OCI-LY7 (cell line): ENCODE data around the gene ADGRD2. TPM values are rescaled to one million over a fixed set of nuclear protein-coding genes. Genes with fewer than 3 reads are reported as not detected.

Source experiments
- Bru-seq: library from RNA; stranded (reverse); fragments of 400-500 nt; gene quantifications from one replicate; lab custom pipeline; 2021; lab: Mats Ljungman, UMichigan
- BruChase-seq, 2 experiments: library from RNA; stranded (reverse); fragments of 400-500 nt; gene quantifications; one replicate each; lab custom pipeline; 2021; lab: Mats Ljungman, UMichigan
- BruUV-seq: library from RNA; stranded (reverse); fragments of 400-500 nt; replicated peaks from 2 replicates; lab custom pipeline; 2021; lab: Mats Ljungman, UMichigan
- CTCF ChIA-PET: fragments of 300-600 bp; sonication (Branson Sonifier 250); formaldehyde crosslinking; loops from one replicate; lab custom pipeline; 2022; ENCODE audit warnings: antibody characterized with exemption; ENCODE audit not compliant: unreplicated experiment; lab: Charles Lee
- POLR2A ChIA-PET: fragments of 300-600 bp; sonication (Branson Sonifier 250); formaldehyde crosslinking; loops from one replicate; lab custom pipeline; 2022; ENCODE audit warnings: antibody characterized with exemption; lab: Charles Lee
- DNase-seq: peaks from one replicate; pipeline ENCODE4 v3.0.0-alpha.2; 2015; ENCODE audit warnings: low spot score
- H2AFZ ChIP-seq: fragments of 200-600 bp; sonication (generic), shearing (Covaris generic); 2 replicates; pipeline ENCODE4 v1.6.1; 2014; ENCODE audit warnings: mild to moderate bottlenecking, antibody characterized with exemption, low read length, moderate library complexity
- H3K27ac ChIP-seq: fragments of 200-600 bp; sonication (generic); 2 replicates; pipeline ENCODE4 v1.5.1; 2014; ENCODE audit warnings: mixed run types, low read depth, mild to moderate bottlenecking, moderate library complexity, low read length, inconsistent platforms; ENCODE audit not compliant: poor library complexity, severe bottlenecking
- H3K36me3 ChIP-seq: fragments of 200-600 bp; sonication (generic); 2 replicates; pipeline ENCODE4 v1.6.1; 2014; ENCODE audit warnings: mild to moderate bottlenecking, antibody characterized with exemption, low read length, moderate library complexity, mixed read lengths; ENCODE audit not compliant: insufficient read depth
- H3K4me1 ChIP-seq: fragments of 200-600 bp; sonication (generic); 2 replicates; pipeline ENCODE4 v1.5.1; 2014; ENCODE audit warnings: mild to moderate bottlenecking, low read length; ENCODE audit not compliant: insufficient read depth, poor library complexity, severe bottlenecking
- H3K4me2 ChIP-seq: fragments of 200-600 bp; sonication (generic); 2 replicates; pipeline ENCODE4 v1.6.1; 2014; ENCODE audit warnings: mild to moderate bottlenecking, low read length
- H3K4me3 ChIP-seq: fragments of 200-600 bp; sonication (generic); 2 replicates; pipeline ENCODE4 v1.5.1; 2014; ENCODE audit warnings: mild to moderate bottlenecking, low read depth, low read length; ENCODE audit not compliant: poor library complexity, severe bottlenecking
- H3K79me2 ChIP-seq: fragments of 200-600 bp; sonication (generic); 2 replicates; pipeline ENCODE4 v1.6.1; 2016; ENCODE audit warnings: low read depth, mild to moderate bottlenecking, low read length, moderate library complexity, mixed read lengths; ENCODE audit not compliant: insufficient read depth
- H3K9me2 ChIP-seq: fragments of 200-600 bp; sonication (generic); 2 replicates; pipeline ENCODE4 v1.6.1; 2016; ENCODE audit warnings: mild to moderate bottlenecking, low read length, mixed read lengths; ENCODE audit not compliant: insufficient read depth
- H3K9me3 ChIP-seq: fragments of 200-600 bp; sonication (generic); 2 replicates; pipeline ENCODE4 v1.6.1; 2014; ENCODE audit warnings: mild to moderate bottlenecking, mixed run types, low read length, mixed read lengths
- H4K20me1 ChIP-seq: fragments of 200-600 bp; sonication (generic); 2 replicates; pipeline ENCODE4 v1.6.1; 2014; ENCODE audit warnings: mild to moderate bottlenecking, antibody characterized with exemption, low read length, moderate library complexity, mixed read lengths; ENCODE audit not compliant: insufficient read depth
- CTCF ChIP-seq: fragments of 200-600 bp; sonication (generic); conservative IDR thresholded peaks from 2 replicates; pipeline ENCODE4 v1.5.1; 2014; ENCODE audit warnings: mild to moderate bottlenecking, antibody characterized with exemption, low read length, moderate library complexity, mixed read lengths
- EZH2phosphoT487 ChIP-seq: fragments of 200-600 bp; sonication (generic); IDR thresholded peaks from 2 replicates; pipeline ENCODE4 v1.6.1; 2018; ENCODE audit warnings: low read depth, borderline replicate concordance, mild to moderate bottlenecking, mixed run types, antibody characterized with exemption, low read length, moderate library complexity, mixed read lengths
- intact Hi-C: fragments of 100-400 bp; cut with micrococcal nuclease; formaldehyde crosslinking; loops from one replicate; pipeline ENCODE4 v1.10.0; 2022; ENCODE audit not compliant: unreplicated experiment
- long read RNA-seq: library from polyadenylated mRNA; stranded (forward); transcript quantifications from one replicate; pipeline ENCODE4 v2.0.0, GENCODE V29; 2022
- total RNA-seq, 2 experiments: library from RNA; depleted of rRNA in 1 of 2; stranded (reverse); fragments of >200 nt in 1 of 2; shearing (Covaris generic) in 1 of 2; gene quantifications; 2 replicates each; pipeline ENCODE4 v1.2.3, GENCODE V29; 2014 to 2022

The ADGRD2 gene
- total RNA-seq (2014; rRNA removed; shearing (Covaris generic)), result not detected in 2 replicates
- total RNA-seq (2022), result not detected in 2 replicates
- Bru-seq, nascent RNA, result not detected
- BruChase-seq, experiment 1, labeled RNA remaining after a 6-hour chase, result not detected
- BruChase-seq, experiment 2, labeled RNA remaining after a 2-hour chase, result not detected
- long read RNA-seq, result 0 reads

GRCh38 chr9:124450241-124450924 is at the start of gene ADGRD2:
TSS of gene ADGRD2 (plus strand) at chr9:124450451. CDS start at chr9:124451667, 1,216 bp downstream.
- ChIA-PET POLR2A (no interaction called here), CTCF (no interaction called here)
- DNase-seq, result no peak
- no peaks in the 10 kb centered on the region for H4K20me1 ChIP-seq
- H3K9me3 ChIP-seq, result no peaks in the 10 kb centered on the region
- intact Hi-C loops, result no loop called here
- no peaks in the 10 kb centered on the region for H3K36me3 ChIP-seq
- TF ChIP-seq CTCF (no peak), EZH2phosphoT487 (no peak)
- H3K27ac ChIP-seq, result no peak within 1 kb of the TSS
- no peaks in the 10 kb centered on the region for H3K4me1 ChIP-seq
- no peak within 1 kb of the TSS for H2AFZ ChIP-seq
- no peak within 1 kb of the TSS for H3K4me3 ChIP-seq
- no peaks in the 10 kb centered on the region for H3K79me2 ChIP-seq
- BruUV-seq, result no TSS peak
- no peak within 1 kb of the TSS for H3K4me2 ChIP-seq
- no peaks in the 10 kb centered on the region for H3K9me2 ChIP-seq

- Histone ChIP-seq H3K79me2 (no peaks in the 10 kb centered on the region), H3K4me1 (no peaks in the 10 kb centered on the region), H3K4me3 (no peak overlapping the region), H3K36me3 (peaks cover 89% of the 10 kb centered on the region), H3K9me2 (no peaks in the 10 kb centered on the region), H2AFZ (no peak overlapping the region), H3K27ac (no peak overlapping the region), H3K4me2 (no peak overlapping the region), H3K9me3 (no peaks in the 10 kb centered on the region), H4K20me1 (peaks cover 7% of the 10 kb centered on the region; the same call in 1 of the 2 replicates)
- CTCF ChIA-PET, result no interaction called here
- no peak for DNase-seq
- no TSS peak for BruUV-seq
- intact Hi-C loops, result no loop called here
- POLR2A ChIA-PET, result interaction anchor here (1.1 kb wide), 1 partner anchor 11 kb away, joined by 4 read pairs; no protein-coding TSS in a partner anchor
- TF ChIP-seq CTCF (no peak), EZH2phosphoT487 (no peak)
Measured at GRCh38 chr9:124403246-124403645, 47.0 kb upstream of the ADGRD2 start.

GRCh38 chr9:124409410-124409809 is 40.8 kb upstream of the ADGRD2 start:
- POLR2A ChIA-PET, result no interaction called here
- no peaks in the 10 kb centered on the region for H3K9me2 ChIP-seq
- CTCF ChIA-PET, result no interaction called here

More at GRCh38 chr9:124409410-124409809, 40.8 kb upstream of the ADGRD2 start:
- Histone ChIP-seq H3K27ac (no peak overlapping the region), H3K36me3 (peaks cover 93% of the 10 kb centered on the region), H3K79me2 (peaks cover 25% of the 10 kb centered on the region), H4K20me1 (no peaks in the 10 kb centered on the region), H3K9me3 (no peaks in the 10 kb centered on the region), H3K4me3 (no peak overlapping the region), H3K4me1 (peaks cover 12% of the 10 kb centered on the region), H3K4me2 (no peak overlapping the region), H2AFZ (no peak overlapping the region)
- no TSS peak for BruUV-seq
- intact Hi-C loops, result no loop called here
- no peak for DNase-seq
- TF ChIP-seq CTCF (no peak), EZH2phosphoT487 (no peak)
